GM23248 (cell line): ENCODE measurements around the gene STIM1. TPM values are rescaled to one million over a fixed set of nuclear protein-coding genes. Genes with fewer than 3 reads are reported as not detected.
"Not testable (repeated sequence)": the region's sequence is repeated elsewhere in the genome, so short reads cannot be mapped to it uniquely, and the experiment has no call there.

ENCODE experiments used
- DNase-seq: peaks from one replicate; pipeline ENCODE4 v3.0.0-alpha.2; 2015
- H2AFZ ChIP-seq: fragments of 200-600 bp; sonication (generic); 2 replicates; pipeline ENCODE4 v1.6.1; 2016; ENCODE audit warnings: antibody characterized with exemption
- H3F3A ChIP-seq: fragments of 200-600 bp; sonication (generic); 2 replicates; pipeline ENCODE4 v1.6.1; 2016; ENCODE audit warnings: mild to moderate bottlenecking, antibody characterized with exemption, mixed run types; ENCODE audit not compliant: insufficient read depth
- H3K27ac ChIP-seq: fragments of 200-600 bp; sonication (generic); 2 replicates; pipeline ENCODE4 v1.5.1; 2016; ENCODE audit warnings: mild to moderate bottlenecking
- H3K27me3 ChIP-seq: fragments of 200-600 bp; sonication (generic); replicated peaks from 2 replicates; pipeline ENCODE4 v1.6.1; 2016; ENCODE audit warnings: mild to moderate bottlenecking; ENCODE audit not compliant: insufficient read depth
- H3K36me3 ChIP-seq: fragments of 200-600 bp; sonication (generic); 2 replicates; pipeline ENCODE4 v1.6.1; 2016; ENCODE audit warnings: low read depth, mild to moderate bottlenecking
- H3K4me1 ChIP-seq: fragments of 200-600 bp; sonication (generic); 2 replicates; pipeline ENCODE4 v1.6.1; 2016; ENCODE audit warnings: mild to moderate bottlenecking; ENCODE audit not compliant: insufficient read depth
- H3K4me2 ChIP-seq: fragments of 200-600 bp; sonication (generic); one replicate; pipeline ENCODE4 v1.6.1; 2016; ENCODE audit warnings: mild to moderate bottlenecking; ENCODE audit not compliant: unreplicated experiment
- H3K4me3 ChIP-seq: fragments of 200-600 bp; sonication (generic); 2 replicates; pipeline ENCODE4 v1.5.1; 2016; ENCODE audit warnings: mild to moderate bottlenecking
- H3K79me2 ChIP-seq: fragments of 200-600 bp; sonication (generic); 2 replicates; pipeline ENCODE4 v1.6.1; 2016; ENCODE audit warnings: mild to moderate bottlenecking; ENCODE audit not compliant: insufficient read depth
- H3K9ac ChIP-seq: fragments of 200-600 bp; sonication (generic); 2 replicates; pipeline ENCODE4 v1.6.1; 2016; ENCODE audit warnings: mild to moderate bottlenecking
- H3K9me2 ChIP-seq: fragments of 200-600 bp; sonication (generic); 2 replicates; pipeline ENCODE4 v1.6.1; 2016; ENCODE audit warnings: mixed run types, mild to moderate bottlenecking, moderate library complexity; ENCODE audit not compliant: insufficient read depth
- H3K9me3 ChIP-seq: fragments of 200-600 bp; sonication (generic); one replicate; pipeline ENCODE4 v1.6.1; 2017; ENCODE audit warnings: low read depth
- H4K20me1 ChIP-seq: fragments of 200-600 bp; sonication (generic); 2 replicates; pipeline ENCODE4 v1.6.0; 2016; ENCODE audit not compliant: insufficient read depth
- EZH2 ChIP-seq: fragments of 200-600 bp; sonication (generic); IDR thresholded peaks from 2 replicates; pipeline ENCODE4 v1.6.1; 2018; ENCODE audit warnings: antibody characterized with exemption, mild to moderate bottlenecking; ENCODE audit not compliant: insufficient read depth, poor library complexity, severe bottlenecking
- EZH2phosphoT487 ChIP-seq: fragments of 200-600 bp; sonication (generic); IDR thresholded peaks from 2 replicates; pipeline ENCODE4 v1.6.1; 2018; ENCODE audit warnings: antibody characterized with exemption, moderate library complexity, mild to moderate bottlenecking, low read depth; ENCODE audit not compliant: insufficient read depth
- WGBS, 2 experiments: methylation state at CpG; one replicate each; pipeline ENCODE4 v1.1.6; 2015 to 2017; ENCODE audit warnings: low lambda C conversion rate in 2 of 2, low coverage in 1 of 2; ENCODE audit errors: missing lambda C conversion rate in 2 of 2; 5-methylcytosine and 5-hydroxymethylcytosine counted together
- in situ Hi-C: fragments of 300-500 bp; cut with MboI; formaldehyde crosslinking; loops from 2 replicates; pipeline ENCODE4 v1.15.0; 2020
- polyA plus RNA-seq: library from polyadenylated mRNA; unstranded; fragments of >200 nt; fragmentation: Nextera tagmentation; extraction: Ambion mirVana; gene quantifications from 2 replicates; pipeline ENCODE4 v1.2.1, GENCODE V29; 2016
- total RNA-seq: library from RNA; depleted of rRNA; stranded (reverse); fragments of >200 nt; shearing (Covaris generic); gene quantifications from 2 replicates; pipeline ENCODE4 v1.2.3, GENCODE V29; 2014

The STIM1 gene
- total and polyA plus RNA-seq, 2 experiments from 2014 or later = 22.3 to 24.6 TPM

- Histone ChIP-seq H3F3A (no peaks in the 10 kb centered on the region; the same call in 1 of the 2 replicates), H3K4me2 (no peak overlapping the region), H3K27me3 (no peaks in the 10 kb centered on the region), H2AFZ (no peak overlapping the region), H3K9ac (no peak overlapping the region), H3K4me3 (no peak overlapping the region), H3K79me2 (peaks cover 9% of the 10 kb centered on the region; the same call in 1 of the 2 replicates), H3K4me1 (peaks cover 10% of the 10 kb centered on the region; the same call in 1 of the 2 replicates), H3K9me2 (no peaks in the 10 kb centered on the region), H3K27ac (no peak overlapping the region), H3K36me3 (no peaks in the 10 kb centered on the region), H4K20me1 (no peaks in the 10 kb centered on the region), H3K9me3 (no peaks in the 10 kb centered on the region)
- TF ChIP-seq EZH2phosphoT487 (no peak), EZH2 (no peak)
- in situ Hi-C loops = no loop called here
- no peak for DNase-seq
- WGBS, 2 experiments = 95 to 100% methylated on average over 2 of the region's 2 CpGs
These were observed 36.7 kb downstream of the STIM1 start for GRCh38 chr11:3892156-3892555.

- 77 to 84% methylated on average over 2 of the region's 2 CpGs for WGBS, 2 experiments
- Histone ChIP-seq H4K20me1 (no peaks in the 10 kb centered on the region), H2AFZ (no peak overlapping the region), H3K36me3 (no peaks in the 10 kb centered on the region), H3F3A (no peaks in the 10 kb centered on the region; the same call in 1 of the 2 replicates), H3K9me2 (no peaks in the 10 kb centered on the region), H3K9me3 (no peaks in the 10 kb centered on the region), H3K9ac (no peak overlapping the region), H3K4me1 (peaks cover 10% of the 10 kb centered on the region; the same call in 1 of the 2 replicates), H3K27me3 (no peaks in the 10 kb centered on the region), H3K27ac (no peak overlapping the region), H3K4me3 (no peak overlapping the region), H3K79me2 (peaks cover 9% of the 10 kb centered on the region; the same call in 1 of the 2 replicates), H3K4me2 (no peak overlapping the region)
- DNase-seq = no peak
- TF ChIP-seq EZH2 = no peak
- no peak for TF ChIP-seq EZH2phosphoT487
- in situ Hi-C loops = no loop called here
These were observed 37.8 kb downstream of the STIM1 start for GRCh38 chr11:3893311-3893710.

- H2AFZ ChIP-seq = 0 out of 2 replicates have a peak overlapping the region, but pooled peaks have one; percentile 43
- no peak overlapping the region for H3K9ac ChIP-seq
- H3K79me2 ChIP-seq = peaks cover 9% of the 10 kb centered on the region; the same call in 1 of the 2 replicates
- no peaks in the 10 kb centered on the region for H3K9me3 ChIP-seq
- DNase-seq = peak; percentile 30
- H4K20me1 ChIP-seq = no peaks in the 10 kb centered on the region
- no peak overlapping the region for H3K27ac ChIP-seq
- H3K9me2 ChIP-seq = no peaks in the 10 kb centered on the region
- H3K4me1 ChIP-seq = peaks cover 10% of the 10 kb centered on the region; the same call in 1 of the 2 replicates
- peak overlapping the region; percentile 10 for H3K4me2 ChIP-seq
- no peaks in the 10 kb centered on the region for H3K27me3 ChIP-seq
- H3K4me3 ChIP-seq = no peak overlapping the region
- no peaks in the 10 kb centered on the region for H3K36me3 ChIP-seq
- in situ Hi-C loops = no loop called here
- H3F3A ChIP-seq = no peaks in the 10 kb centered on the region; the same call in 1 of the 2 replicates
- WGBS, 2 experiments = 55 to 62% methylated on average over 5 of the region's 5 CpGs
- no peak for TF ChIP-seq EZH2
- no peak for TF ChIP-seq EZH2phosphoT487
These were observed 38.8 kb downstream of the STIM1 start for GRCh38 chr11:3894128-3894731.

GRCh38 chr11:3896644-3897043, 41.2 kb downstream of the STIM1 start:
- Histone ChIP-seq H3K79me2 (peaks cover 3% of the 10 kb centered on the region; the same call in 1 of the 2 replicates), H3F3A (no peaks in the 10 kb centered on the region; the same call in 1 of the 2 replicates), H3K4me2 (no peak overlapping the region), H3K9me3 (no peaks in the 10 kb centered on the region), H3K4me1 (peaks cover 10% of the 10 kb centered on the region; the same call in 1 of the 2 replicates), H2AFZ (no peak overlapping the region), H3K27ac (no peak overlapping the region), H4K20me1 (no peaks in the 10 kb centered on the region), H3K9me2 (no peaks in the 10 kb centered on the region), H3K9ac (no peak overlapping the region), H3K36me3 (no peaks in the 10 kb centered on the region), H3K27me3 (no peaks in the 10 kb centered on the region), H3K4me3 (no peak overlapping the region)
- in situ Hi-C loops = no loop called here
- TF ChIP-seq EZH2 (no peak), EZH2phosphoT487 (no peak)
- 83 to 86% methylated on average over 2 of the region's 2 CpGs for WGBS, 2 experiments
- DNase-seq = no peak

GRCh38 chr11:3900230-3900629, 44.8 kb downstream of the STIM1 start:
- H2AFZ ChIP-seq, H3F3A ChIP-seq, H4K20me1 ChIP-seq, H3K9me2 ChIP-seq, in situ Hi-C loops, H3K27ac ChIP-seq, H3K9ac ChIP-seq, H3K9me3 ChIP-seq, DNase-seq, H3K4me2 ChIP-seq, H3K27me3 ChIP-seq, H3K36me3 ChIP-seq, H3K4me1 ChIP-seq, H3K4me3 ChIP-seq: not testable (repeated sequence)
- WGBS, 2 experiments = 91 to 93% methylated on average over 19 of the region's 19 CpGs
- H3K79me2 ChIP-seq = peaks cover 14% of the 10 kb centered on the region
